Measurements from ENCODE around the gene BZW2.

BZW2 gene

DNA sequence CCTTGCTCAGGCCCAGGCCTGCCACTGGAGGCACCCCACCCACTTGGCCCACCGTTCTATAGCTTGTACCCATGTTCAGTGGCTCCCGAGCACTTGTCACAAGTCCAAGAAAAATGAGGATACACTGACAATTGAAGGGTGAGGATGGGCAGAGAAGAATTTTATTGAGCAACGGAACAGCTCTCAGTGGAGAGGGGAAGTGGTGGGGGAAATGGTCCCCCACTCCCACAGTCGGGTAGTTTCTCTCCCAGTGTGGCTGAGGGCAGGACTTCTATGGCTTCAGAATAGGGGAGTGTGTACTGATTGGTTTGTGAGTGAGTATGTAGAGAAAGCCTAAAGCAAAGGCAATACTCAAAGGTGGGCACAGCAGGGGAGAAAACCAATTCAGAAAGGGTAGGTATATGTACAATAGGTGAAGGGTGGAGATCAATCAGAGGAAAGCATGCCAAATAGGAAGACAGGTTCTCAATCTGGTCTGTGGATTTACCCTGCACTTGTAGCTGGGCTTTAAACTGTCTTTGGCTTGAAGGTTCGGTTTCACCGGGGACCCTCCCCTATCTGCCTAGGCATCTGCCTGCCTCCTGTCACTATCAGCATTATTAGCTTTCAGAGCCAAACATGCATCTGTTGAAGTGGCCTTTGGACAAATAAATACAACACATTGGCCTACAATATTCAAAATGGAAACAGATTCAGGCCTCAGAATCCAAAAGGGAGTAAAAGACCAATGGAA, 98.7 kb downstream of the BZW2 start:
- DNase-seq (ENCODE audit: insufficient read length) (no peak), FAIRE-seq (no peak)
- no peak for TF ChIP-seq POLR2A (IDR thresholded peaks at IDR 0.05; ENCODE audit: low read depth, low read length)
- TF ChIP-seq POLR2AphosphoS5 (IDR thresholded peaks at IDR 0.05; ENCODE audit: low read depth, low read length), result no peak
- no peak for TF ChIP-seq TAF1 (IDR thresholded peaks at IDR 0.05; ENCODE audit: borderline replicate concordance, low read depth, low read length)

GRCh38 chr7:16745645-16746044, 99.7 kb downstream of the BZW2 start:
- DNase-seq (ENCODE audit: insufficient read length) (no peak), FAIRE-seq (no peak)
- TF ChIP-seq POLR2AphosphoS5 (IDR thresholded peaks at IDR 0.05; ENCODE audit: low read depth, low read length), result no peak
- no peak for TF ChIP-seq POLR2A (IDR thresholded peaks at IDR 0.05; ENCODE audit: low read depth, low read length)
- TF ChIP-seq TAF1 (IDR thresholded peaks at IDR 0.05; ENCODE audit: borderline replicate concordance, low read depth, low read length), result no peak

GRCh38 chr7:16747102-16747501, 101.1 kb downstream of the BZW2 start:
- FAIRE-seq (no peak), DNase-seq (ENCODE audit: insufficient read length) (no peak)
- TF ChIP-seq POLR2A (IDR thresholded peaks at IDR 0.05; ENCODE audit: low read depth, low read length) (no peak), POLR2AphosphoS5 (IDR thresholded peaks at IDR 0.05; ENCODE audit: low read depth, low read length) (no peak), TAF1 (IDR thresholded peaks at IDR 0.05; ENCODE audit: borderline replicate concordance, low read depth, low read length) (no peak)

DNA sequence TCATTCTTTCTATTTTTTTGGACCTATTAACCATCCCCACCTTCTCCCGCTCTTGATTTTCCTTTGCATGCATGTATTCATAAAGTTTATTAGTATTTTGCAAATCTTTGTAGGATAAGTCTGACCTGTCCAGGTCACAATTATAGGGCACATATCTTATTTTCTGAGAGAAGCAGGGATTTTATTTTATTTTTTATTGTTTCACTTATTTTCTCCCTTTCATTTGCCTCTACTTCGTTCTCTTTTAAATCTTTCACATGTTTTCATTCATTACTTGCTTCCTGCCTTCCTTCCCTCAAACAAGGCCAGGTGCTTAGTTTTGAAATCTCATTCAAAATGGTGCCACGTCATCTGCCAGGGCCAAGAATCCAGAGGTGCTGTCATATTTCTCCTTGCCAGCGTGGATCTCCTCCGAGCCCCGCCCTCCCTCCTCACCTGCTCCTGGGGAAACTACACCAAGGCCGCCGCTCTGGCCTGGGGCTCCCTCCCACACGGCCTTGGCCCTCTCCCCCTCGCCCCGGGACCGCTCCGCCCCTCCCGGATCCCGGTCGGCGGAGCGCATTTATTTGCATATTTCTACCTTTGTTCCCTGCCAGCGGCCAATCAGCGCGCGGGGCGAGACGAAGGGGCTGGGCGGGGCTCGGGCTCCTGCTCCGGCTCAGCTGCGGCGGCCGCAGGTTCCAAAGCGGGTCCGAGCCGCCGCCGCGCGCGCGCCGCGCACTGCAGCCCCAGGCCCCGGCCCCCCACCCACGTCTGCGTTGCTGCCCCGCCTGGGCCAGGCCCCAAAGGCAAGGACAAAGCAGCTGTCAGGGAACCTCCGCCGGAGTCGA, 107.3 kb downstream of the BZW2 start, which contains the start of gene TSPAN13:
TSPAN13 (plus strand) TSS at position 654 of the 830 bp plus-strand sequence. CDS start 213 bp downstream, outside the sequence.
- no peak for TF ChIP-seq TAF1 (IDR thresholded peaks at IDR 0.05; ENCODE audit: borderline replicate concordance, low read depth, low read length)
- no peak for TF ChIP-seq POLR2A (IDR thresholded peaks at IDR 0.05; ENCODE audit: low read depth, low read length)
- no peak for TF ChIP-seq POLR2AphosphoS5 (IDR thresholded peaks at IDR 0.05; ENCODE audit: low read depth, low read length)
- FAIRE-seq, result no peak
- no peak for DNase-seq (ENCODE audit: insufficient read length)

DNA sequence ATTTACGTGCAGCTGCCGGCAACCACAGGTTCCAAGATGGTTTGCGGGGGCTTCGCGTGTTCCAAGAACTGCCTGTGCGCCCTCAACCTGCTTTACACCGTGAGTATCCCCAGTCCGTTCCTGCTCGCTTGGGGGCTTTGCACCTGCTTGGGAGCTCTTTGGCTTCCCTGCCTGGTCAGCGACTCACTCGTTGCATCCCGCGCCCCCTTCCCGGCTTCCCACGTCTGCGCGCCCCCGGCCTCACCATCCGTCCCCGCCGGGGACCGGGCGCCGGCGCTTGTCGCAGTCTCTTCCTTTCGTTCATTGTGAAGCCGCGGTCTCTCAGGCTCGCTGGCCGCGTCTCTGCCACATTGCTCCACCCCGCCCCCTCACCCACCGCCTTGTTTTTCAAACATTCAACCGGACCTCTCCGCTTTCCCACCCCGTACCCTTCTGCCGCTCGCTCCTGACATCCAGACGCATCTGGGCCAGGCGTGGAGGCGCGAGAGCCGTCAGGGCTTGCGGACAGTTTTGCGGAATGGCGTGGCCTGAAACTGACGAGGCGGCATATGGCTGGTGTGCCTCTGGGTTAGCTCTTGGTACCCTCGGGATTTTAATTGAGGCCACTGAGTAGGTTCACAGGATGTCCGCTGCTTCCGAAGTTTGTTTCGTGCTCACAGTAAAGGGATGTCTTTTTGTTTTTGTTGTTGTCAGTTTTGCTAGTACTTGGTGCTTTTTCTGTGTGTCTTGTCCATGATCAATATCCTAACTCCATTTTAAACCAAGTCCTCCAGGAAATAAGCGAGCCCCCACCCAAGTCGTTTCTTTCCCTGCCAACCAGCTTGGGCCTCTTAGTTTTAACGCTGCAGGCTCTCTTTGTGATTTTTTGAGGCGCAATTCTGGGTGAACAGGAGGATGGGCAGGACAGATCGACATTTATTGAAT, 108.2 kb downstream of the BZW2 start:
- DNase-seq (ENCODE audit: insufficient read length) (no peak), FAIRE-seq (no peak)
- TF ChIP-seq POLR2AphosphoS5 (IDR thresholded peaks at IDR 0.05; ENCODE audit: low read depth, low read length), result no peak
- TF ChIP-seq TAF1 (IDR thresholded peaks at IDR 0.05; ENCODE audit: borderline replicate concordance, low read depth, low read length), result no peak
- no peak for TF ChIP-seq POLR2A (IDR thresholded peaks at IDR 0.05; ENCODE audit: low read depth, low read length)

DNA sequence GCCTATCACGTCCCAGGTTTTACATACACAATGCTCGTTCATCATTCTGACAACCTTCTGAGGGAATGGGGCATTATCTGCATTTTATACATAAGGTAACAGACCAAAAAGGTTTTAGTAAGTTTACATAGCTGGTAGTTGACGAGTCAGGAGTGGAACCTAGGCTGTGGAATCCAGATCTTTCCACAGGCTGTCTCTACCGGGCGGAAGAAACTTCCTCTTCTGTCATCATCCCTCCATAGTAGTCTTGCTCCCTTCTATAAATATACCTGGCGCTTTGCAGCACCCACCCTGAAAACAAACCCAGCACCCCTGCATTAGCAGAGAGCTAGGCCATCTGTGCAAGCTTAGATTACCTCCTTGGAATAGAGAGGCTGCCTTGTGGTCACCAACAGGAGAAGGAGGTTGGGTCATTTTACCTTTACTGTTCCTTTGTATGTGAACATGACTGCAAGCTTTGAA, 108.9 kb downstream of the BZW2 start:
- DNase-seq (ENCODE audit: insufficient read length) (no peak), FAIRE-seq (no peak)
- TF ChIP-seq TAF1 (IDR thresholded peaks at IDR 0.05; ENCODE audit: borderline replicate concordance, low read depth, low read length), result no peak
- no peak for TF ChIP-seq POLR2A (IDR thresholded peaks at IDR 0.05; ENCODE audit: low read depth, low read length)
- TF ChIP-seq POLR2AphosphoS5 (IDR thresholded peaks at IDR 0.05; ENCODE audit: low read depth, low read length), result no peak

DNA sequence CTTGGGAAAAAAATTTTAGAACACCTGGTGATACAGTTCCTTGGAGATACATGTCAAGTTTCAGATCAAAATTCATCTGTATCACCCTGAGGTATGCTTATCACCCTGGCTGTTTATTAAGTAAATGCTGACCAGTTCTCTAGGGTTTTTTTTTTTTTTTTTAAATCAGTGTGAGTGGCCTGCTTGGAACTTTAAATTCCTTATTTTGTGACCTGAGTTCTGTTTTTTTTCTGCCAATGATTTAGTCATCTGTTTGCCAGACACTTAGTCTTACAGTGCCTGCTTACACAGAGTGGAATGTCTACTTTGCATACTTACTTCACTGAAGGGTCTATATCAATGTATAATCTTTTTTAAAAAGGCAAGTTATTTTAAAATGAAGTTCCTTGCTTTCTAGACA, 109.4 kb downstream of the BZW2 start:
- TF ChIP-seq TAF1 (IDR thresholded peaks at IDR 0.05; ENCODE audit: borderline replicate concordance, low read depth, low read length), result no peak
- no peak for TF ChIP-seq POLR2AphosphoS5 (IDR thresholded peaks at IDR 0.05; ENCODE audit: low read depth, low read length)
- no peak for TF ChIP-seq POLR2A (IDR thresholded peaks at IDR 0.05; ENCODE audit: low read depth, low read length)
- FAIRE-seq (no peak), DNase-seq (ENCODE audit: insufficient read length) (no peak)

Data from GM12892 (cell line).